Ascending aorta (tissue), 2 donors: ENCODE results near the gene NPAS3. TPM values are rescaled to one million over a fixed set of nuclear protein-coding genes. Genes with fewer than 3 reads are reported as not detected.

ENCODE experiments used
- DNase-seq, 2 donors: peaks; one replicate each; pipeline ENCODE4 v3.0.0-alpha.2; 2019; ENCODE audit warnings: low spot score in 2 of 2
- H3K27ac ChIP-seq, 2 donors: fragments of 200-600 bp; sonication (generic); one replicate each; pipeline ENCODE4 v1.5.1; 2016 to 2017; ENCODE audit warnings: mild to moderate bottlenecking in 1 of 2
- H3K27me3 ChIP-seq: fragments of 200-600 bp; sonication (generic); one replicate; pipeline ENCODE4 v1.5.1; 2017
- H3K36me3 ChIP-seq, 2 donors: fragments of 200-600 bp; sonication (generic); one replicate each; pipeline ENCODE4 v1.5.1; 2016
- H3K4me1 ChIP-seq, 2 donors: fragments of 200-600 bp; sonication (generic); one replicate each; pipeline ENCODE4 v1.5.1; 2016 to 2017; ENCODE audit warnings: mild to moderate bottlenecking in 1 of 2
- H3K4me3 ChIP-seq, 2 donors: fragments of 200-600 bp; sonication (generic); one replicate each; pipeline ENCODE4 v1.5.1; 2016 to 2017; ENCODE audit warnings: mild to moderate bottlenecking in 1 of 2
- H3K9me3 ChIP-seq, 2 donors: fragments of 200-600 bp; sonication (generic); one replicate each; pipeline ENCODE4 v1.5.1; 2016
- CTCF ChIP-seq, 3 experiments: fragments of 200-600 bp in 2 of 3; fragments of 450-650 bp in 1 of 3; sonication (generic) in 2 of 3; IDR thresholded peaks; one replicate each; pipeline ENCODE4 v1.5.1; 2016 to 2019; ENCODE audit warnings: antibody characterized with exemption in 3 of 3, mild to moderate bottlenecking in 1 of 3, moderate library complexity in 1 of 3
- intact Hi-C: fragments of 100-400 bp; cut with DNase I; formaldehyde crosslinking; loops from one replicate; pipeline ENCODE4 v1.15.1; 2023
- total RNA-seq: library from RNA; depleted of rRNA; stranded (reverse); fragments of >200 nt; gene quantifications from one replicate; pipeline ENCODE4 v1.1.0, GENCODE V29; 2016

The NPAS3 gene
- total RNA-seq, 1 donor from 2014 or later = not detected

- Histone ChIP-seq H3K27me3 (no peaks in the 10 kb centered on the region), H3K4me3 (no peak overlapping the region), H3K4me1 (no peaks in the 10 kb centered on the region), H3K27ac (no peak overlapping the region), H3K36me3 (no peaks in the 10 kb centered on the region), H3K9me3 (no peaks in the 10 kb centered on the region)
- intact Hi-C loops = no loop called here
- no peak for DNase-seq
- TF ChIP-seq CTCF (IDR thresholded peaks at IDR 0.05) = no peak
Measured at GRCh38 chr14:33609582-33609981, 670.9 kb downstream of the NPAS3 start.

- DNase-seq = no peak
- TF ChIP-seq CTCF (IDR thresholded peaks at IDR 0.05) = no peak
- no peak overlapping the region for H3K27ac ChIP-seq
- no peaks in the 10 kb centered on the region for H3K36me3 ChIP-seq
- H3K27me3 ChIP-seq = no peaks in the 10 kb centered on the region
- H3K4me3 ChIP-seq = no peak overlapping the region
- intact Hi-C loops = no loop called here
- no peaks in the 10 kb centered on the region for H3K4me1 ChIP-seq
- H3K9me3 ChIP-seq = no peaks in the 10 kb centered on the region
Measured at GRCh38 chr14:33610121-33610520, 671.4 kb downstream of the NPAS3 start.

GRCh38 chr14:33611405-33612196, 672.9 kb downstream of the NPAS3 start:
- H3K9me3 ChIP-seq = no peaks in the 10 kb centered on the region
- intact Hi-C loops = no loop called here
- H3K4me1 ChIP-seq = no peaks in the 10 kb centered on the region
- H3K4me3 ChIP-seq = no peak overlapping the region
- H3K27ac ChIP-seq = no peak overlapping the region
- H3K27me3 ChIP-seq = no peaks in the 10 kb centered on the region
- TF ChIP-seq CTCF (IDR thresholded peaks at IDR 0.05) = no peak
- no peaks in the 10 kb centered on the region for H3K36me3 ChIP-seq
- DNase-seq = no peak

- intact Hi-C loops = no loop called here
- no peaks in the 10 kb centered on the region for H3K27me3 ChIP-seq
- DNase-seq = no peak
Measured at GRCh38 chr14:33612197-33612505, 673.5 kb downstream of the NPAS3 start.

GRCh38 chr14:33617154-33617553, 678.5 kb downstream of the NPAS3 start:
- H3K36me3 ChIP-seq = no peaks in the 10 kb centered on the region
- no peak overlapping the region for H3K4me3 ChIP-seq
- intact Hi-C loops = no loop called here
- H3K27me3 ChIP-seq = no peaks in the 10 kb centered on the region
- H3K9me3 ChIP-seq = no peaks in the 10 kb centered on the region
- TF ChIP-seq CTCF (IDR thresholded peaks at IDR 0.05) = no peak
- DNase-seq = no peak
- no peaks in the 10 kb centered on the region for H3K4me1 ChIP-seq
- H3K27ac ChIP-seq = no peak overlapping the region

More at GRCh38 chr14:33612197-33612505, 673.5 kb downstream of the NPAS3 start:
- no peak overlapping the region for H3K4me3 ChIP-seq
- no peaks in the 10 kb centered on the region for H3K4me1 ChIP-seq
- no peaks in the 10 kb centered on the region for H3K36me3 ChIP-seq
- no peak for TF ChIP-seq CTCF (IDR thresholded peaks at IDR 0.05)
- no peak overlapping the region for H3K27ac ChIP-seq
- H3K9me3 ChIP-seq = no peaks in the 10 kb centered on the region
